Cortex of kidney (tissue), 1 donor: Measurements from ENCODE around the gene MACO1.
"Not testable (repeated sequence)": the region's sequence is repeated elsewhere in the genome, so short reads cannot be mapped to it uniquely, and the experiment has no call there.

Source experiments
- DNase-seq: peaks from one replicate; lab custom pipeline; 2025; lab: John Stamatoyannopoulos, UW

The MACO1 gene

DNA sequence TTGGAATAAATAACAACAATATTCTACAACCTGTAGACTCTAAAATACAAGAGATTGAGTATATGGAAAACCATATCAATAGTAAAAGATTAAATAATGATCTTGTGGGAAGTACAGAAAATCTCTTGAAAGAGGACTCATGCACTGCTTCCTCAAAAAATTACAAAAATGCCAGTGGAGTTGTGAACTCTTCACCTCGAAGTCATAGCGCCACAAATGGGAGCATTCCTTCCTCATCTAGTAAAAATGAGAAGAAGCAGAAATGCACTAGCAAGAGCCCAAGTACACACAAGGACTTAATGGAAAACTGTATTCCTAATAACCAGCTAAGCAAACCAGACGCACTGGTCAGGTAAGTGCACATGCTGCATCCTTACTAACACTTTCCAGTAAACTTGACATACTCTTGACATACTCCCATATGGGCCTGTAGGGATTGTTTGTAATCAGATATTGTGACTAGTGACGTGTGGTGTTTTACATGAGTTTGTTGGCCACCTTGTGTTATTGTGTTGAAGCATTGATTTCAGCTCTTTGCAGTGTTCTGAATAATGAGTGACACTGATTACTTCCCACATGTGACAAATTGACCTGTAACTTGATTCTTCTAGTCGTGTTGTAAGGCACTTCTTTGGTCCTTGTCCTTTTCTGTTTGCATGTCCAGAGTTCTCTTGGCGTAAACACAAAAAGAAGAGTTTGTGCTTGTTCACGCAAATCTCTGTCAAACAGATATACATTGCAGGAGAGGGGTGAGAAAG lies 28.0 kb downstream of the MACO1 start:
- no peak for DNase-seq

DNA sequence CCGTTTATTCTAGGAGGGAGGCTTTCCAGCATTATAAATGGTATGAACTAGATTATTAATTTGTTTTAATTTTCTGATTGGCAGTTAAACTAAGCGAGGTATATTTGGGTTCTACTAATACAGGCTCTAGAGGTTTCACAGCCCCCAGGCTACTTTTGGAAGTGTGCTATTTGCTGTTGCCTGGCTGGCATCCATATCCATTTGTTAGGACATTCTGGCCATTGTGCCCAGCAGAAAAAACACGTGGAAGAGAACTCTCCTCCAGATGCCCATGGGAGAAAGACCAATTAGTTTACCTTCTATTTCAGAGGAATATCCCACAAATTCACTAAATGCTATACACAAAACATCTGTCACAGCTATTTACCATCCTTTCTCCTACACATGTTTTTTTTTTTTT lies 29.3 kb downstream of the MACO1 start:
- DNase-seq = no peak

DNA sequence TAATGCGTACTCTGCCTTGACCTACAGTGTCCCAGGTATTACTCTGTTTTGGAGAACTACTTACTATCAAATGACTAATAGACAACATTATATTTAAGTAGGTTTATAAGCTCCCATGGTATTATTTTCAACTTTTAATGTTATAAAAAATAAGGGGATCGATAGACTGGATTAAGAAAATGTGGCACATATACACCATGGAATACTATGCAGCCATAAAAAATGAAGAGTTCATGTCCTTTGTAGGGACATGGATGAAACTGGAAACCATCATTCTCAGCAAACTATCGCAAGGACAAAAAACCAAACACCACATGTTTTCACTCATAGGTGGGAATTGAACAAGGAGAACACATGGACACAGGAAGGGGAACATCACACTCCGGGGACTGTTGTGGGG lies 30.1 kb downstream of the MACO1 start:
- DNase-seq = not testable (repeated sequence)

DNA sequence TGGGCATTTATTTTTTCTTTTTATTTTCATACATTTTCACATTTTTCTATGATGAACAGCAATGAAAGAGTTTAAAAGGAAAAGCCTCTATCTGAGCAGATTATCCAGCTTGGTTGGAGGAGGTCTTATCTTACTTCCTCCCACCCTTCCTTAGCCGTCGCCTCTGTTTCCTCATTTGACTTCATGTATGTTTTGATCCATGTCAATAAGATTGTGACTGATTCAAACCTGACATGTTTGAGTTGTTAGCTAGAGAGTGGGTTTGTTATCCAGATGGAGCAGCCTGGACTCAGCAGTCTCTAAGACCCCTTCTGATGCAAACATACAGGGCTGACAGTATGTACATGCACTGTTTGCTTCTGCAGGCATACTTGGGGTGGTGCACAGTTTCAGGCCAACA lies 31.2 kb downstream of the MACO1 start:
- no peak for DNase-seq

DNA sequence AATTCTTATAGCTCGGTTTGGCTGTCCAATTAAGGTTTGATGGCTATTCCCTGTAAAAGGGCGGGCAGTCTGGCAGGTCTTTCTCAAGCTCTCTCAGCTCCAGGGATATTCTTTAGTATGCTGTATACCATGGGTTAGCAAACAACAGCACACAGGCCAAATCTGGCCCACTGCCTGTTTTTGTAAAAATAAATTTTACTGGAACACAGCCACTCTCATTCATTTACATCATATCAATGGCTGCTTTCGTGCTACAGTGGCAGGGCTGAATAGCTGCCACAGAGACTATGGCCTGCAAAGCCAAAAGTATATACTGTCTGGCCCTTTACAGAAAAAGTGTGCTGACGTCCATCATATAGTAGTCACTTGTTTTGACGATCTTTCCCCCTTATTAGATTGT lies 32.0 kb downstream of the MACO1 start:
- DNase-seq = no peak

DNA sequence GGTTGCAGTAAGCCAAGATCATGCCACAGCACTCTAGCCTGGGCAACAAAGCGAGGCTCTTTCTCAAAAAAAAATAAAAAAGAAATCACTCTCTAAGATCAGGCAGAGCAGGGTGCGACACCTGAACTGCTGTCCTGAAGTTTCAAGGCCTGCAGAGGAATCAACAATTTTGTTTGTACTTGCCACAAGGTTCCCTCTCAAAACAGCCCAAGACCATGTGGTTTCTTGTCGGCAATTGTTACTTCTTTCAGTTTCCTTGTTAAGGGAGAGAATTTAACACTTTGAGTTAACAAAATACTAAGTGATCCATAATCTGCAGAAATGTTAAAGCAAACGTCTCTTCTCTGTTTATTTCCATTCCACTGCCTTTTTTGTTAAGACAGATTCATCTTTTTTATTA lies 36.5 kb downstream of the MACO1 start:
- no peak for DNase-seq

DNA sequence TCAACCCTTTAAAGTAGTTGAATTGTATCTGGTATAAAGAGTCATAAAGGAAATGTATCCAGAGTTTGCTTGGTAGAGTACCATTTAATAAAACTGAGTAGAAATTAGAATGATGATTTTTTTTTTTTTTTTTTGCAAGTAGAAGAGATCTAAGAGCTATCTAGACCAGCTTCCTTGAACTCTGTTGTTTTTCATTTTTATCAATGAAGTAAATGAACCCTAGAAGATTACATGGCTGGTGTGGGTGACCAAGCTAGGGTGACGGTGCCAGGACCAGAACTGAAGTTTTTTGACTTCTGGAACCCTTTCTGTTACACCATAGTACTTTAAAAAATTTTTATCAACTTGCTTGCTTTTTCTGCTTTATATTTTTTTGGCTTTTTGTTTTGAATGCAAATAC lies 36.9 kb downstream of the MACO1 start:
- no peak for DNase-seq

DNA sequence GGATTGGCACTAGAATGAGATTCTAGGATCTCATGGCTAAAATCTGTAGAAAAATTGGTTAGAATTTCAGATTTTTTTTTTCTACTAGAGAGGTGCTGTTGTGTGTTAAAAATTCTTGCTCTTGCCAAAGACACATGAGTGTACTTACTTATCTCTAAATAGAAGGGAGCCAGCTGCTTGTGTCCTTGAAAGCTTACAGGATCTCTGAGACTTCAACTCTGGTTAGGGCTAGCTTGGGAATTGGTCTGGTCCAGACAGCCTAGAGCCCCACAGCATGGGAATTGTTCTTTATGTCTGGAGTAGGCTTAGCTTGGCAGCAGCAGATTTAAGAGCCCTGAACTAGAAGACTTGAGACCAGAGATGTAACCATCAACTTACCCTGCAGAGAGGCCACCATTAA lies 37.3 kb downstream of the MACO1 start:
- no peak for DNase-seq

DNA sequence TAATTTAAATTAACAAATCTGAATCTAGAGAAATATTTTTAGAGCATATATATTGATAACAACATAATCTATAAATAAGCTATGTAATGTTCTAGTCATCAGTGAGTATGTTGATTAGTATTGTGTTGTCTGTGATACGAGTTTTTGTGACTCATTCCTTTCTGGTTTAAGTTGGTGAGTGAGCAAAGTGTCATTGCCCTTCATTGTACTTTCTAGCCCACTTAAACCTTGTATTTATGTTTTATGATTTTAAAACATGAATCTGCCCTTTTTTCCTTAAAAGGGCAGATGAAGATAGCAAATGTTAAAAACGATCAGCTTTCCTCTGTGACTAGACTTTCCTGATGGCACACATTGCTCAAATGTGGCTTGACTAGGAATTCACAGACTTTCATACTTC lies 38.5 kb downstream of the MACO1 start:
- DNase-seq = no peak

DNA sequence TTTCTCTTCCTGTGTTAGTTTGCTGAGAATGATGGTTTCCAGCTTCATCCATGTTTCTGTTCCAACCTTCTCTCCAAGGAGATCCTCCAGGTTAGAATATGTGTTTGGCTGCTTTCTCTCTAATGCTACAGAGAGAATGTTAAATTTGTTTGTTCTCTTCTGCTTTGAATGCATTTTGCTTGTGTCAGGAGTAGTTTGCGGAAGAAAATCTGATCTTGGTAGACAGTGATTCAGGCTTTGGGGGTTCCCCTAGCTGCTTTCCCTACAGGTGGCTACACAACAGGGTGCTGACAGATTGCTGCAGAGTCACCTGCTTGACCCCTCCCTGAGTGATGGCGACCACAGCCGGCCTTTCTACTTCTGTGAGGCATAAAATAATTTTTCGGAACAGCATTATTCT lies 41.8 kb downstream of the MACO1 start:
- DNase-seq = no peak

DNA sequence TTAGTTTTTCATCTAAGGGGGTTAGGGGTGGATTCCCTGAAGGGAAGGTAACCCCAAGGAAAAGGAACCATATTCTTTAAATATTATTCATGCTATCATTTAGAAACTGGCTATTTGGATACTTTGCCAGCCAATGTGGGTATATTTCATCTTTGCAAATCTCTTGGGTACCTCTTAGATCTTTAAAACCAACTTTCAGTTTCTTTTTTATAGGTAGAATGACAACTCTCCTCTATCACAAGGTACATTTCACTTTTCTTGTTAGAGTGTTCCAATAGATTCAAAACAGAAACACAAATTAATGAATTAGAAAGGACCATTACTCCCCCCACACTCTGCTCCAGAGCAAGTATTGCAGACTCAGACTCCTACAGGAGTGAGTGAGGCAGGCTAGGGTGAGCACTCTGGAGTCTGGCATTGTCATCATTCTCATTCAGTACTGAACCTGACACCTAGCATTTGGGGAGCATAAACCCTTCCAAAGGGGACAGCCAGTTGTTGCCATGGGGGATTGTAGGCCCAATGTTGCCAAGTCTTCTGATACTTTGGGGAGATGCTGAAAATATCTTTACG lies 43.0 kb downstream of the MACO1 start:
- DNase-seq = no peak

DNA sequence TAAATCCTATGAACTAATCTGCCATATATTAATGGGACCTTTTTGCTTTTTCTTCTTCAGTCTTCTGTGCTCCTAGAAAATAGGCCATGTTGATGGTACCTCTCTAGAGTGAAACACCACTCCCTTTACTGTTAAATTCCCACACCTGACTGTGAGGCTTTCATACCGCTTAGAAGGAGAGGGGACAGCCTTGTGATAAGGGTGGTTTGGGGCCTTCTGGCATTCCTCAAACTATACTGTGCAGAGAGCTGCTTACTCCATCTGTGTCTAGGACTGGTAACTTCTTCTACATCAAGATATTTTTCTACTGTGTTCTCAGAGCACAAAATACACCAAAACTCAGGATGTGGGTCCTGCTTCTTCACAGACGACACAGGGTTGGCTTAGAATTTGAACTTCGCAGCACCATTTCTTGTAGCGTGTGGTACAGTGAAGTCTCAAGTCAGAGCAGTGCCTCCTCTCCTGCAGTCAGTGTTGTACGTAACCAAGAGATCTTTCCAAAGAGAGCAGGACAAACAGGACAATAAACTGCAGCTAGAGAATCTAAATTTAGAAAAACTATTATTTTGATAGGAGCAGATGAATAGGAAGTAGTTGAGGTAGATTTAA lies 43.8 kb downstream of the MACO1 start:
- DNase-seq = no peak

DNA sequence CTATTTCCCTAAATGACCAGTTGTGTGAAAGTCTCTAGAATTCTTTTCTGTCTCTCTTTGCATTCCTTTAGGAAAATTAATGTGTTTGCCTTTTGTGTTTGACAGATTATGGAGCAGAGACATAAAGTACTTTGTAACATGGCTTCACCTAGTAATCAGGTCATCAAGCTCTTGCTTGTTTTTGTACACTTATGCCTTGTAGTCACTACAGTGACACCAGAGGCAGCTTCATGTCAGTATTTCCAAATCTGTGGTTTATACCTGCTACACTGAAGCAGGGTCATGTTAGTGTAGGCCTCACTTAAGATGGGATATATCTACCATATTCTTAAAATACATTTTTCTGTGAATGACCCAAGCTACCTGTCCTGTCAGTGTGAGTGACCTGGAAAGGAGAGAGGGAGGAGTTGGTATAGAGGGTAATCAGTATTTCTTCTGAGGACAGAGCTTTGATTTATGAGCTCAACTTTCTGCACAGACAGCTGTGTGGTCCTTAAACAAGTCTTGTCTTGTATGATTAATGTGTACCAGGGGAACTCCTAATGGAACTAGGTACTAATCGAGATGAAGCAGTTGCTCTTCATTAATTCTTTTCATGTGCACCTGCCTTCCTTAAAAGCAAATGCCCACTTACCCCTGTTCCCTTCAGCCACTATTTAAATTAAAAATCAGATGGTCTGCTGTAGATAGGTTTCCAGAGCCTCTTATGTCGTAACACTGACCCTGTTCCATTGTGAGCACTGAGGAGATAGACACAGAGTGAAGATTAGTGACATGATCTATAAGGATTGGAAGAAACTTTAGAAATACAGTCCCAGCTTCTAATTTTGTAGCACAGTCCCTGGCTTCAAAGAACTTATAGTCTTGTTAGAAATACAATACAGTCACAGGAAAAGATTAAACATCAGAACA lies 45.7 kb downstream of the MACO1 start:
- DNase-seq = no peak

DNA sequence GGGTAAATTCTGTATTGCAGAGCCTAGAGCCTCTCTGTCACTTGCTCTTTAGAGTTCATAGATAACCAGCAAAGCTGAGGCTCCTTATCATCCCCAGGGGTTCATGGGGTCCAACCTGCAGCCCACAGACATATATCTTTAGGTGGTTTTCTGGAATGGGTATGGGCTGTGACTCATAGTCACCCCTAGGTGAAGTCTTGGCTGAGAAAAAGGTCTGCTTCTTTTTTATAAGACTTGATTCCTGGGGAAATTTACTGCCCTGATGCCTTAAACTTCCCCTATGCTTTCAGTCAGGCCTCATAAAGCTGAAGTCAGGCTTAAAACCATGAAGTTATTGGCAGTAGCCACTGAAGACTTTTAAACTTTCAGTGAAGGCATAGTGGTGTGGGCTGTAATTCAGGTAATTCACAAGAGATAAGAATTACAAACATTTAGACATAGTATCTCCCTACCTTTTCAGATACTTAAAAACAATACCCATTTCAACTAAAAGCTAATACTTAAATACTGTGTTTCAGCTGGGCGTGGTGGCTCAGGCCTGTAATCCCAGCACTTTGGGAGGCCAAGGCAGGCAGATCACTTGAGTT lies 46.8 kb downstream of the MACO1 start:
- DNase-seq = no peak

DNA sequence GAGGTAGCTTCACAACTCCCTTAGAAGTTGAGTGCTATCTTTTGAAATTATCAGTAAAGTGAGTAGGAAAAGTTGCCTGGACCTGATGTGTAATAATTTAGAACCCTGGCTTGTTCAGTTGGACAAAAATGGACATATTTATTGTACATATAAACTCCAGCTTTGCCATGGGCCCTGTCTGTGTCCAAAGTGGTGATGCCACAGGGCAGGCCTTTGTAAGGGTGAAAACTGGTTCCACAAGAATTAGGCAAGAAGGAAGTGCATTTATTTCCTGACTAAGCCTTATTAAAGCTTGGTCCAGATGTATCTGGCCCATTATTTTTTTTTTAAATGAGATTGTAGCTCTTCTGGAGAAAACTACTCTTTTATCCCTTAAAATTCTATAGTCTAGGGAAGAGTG lies 47.9 kb downstream of the MACO1 start:
- no peak for DNase-seq

DNA sequence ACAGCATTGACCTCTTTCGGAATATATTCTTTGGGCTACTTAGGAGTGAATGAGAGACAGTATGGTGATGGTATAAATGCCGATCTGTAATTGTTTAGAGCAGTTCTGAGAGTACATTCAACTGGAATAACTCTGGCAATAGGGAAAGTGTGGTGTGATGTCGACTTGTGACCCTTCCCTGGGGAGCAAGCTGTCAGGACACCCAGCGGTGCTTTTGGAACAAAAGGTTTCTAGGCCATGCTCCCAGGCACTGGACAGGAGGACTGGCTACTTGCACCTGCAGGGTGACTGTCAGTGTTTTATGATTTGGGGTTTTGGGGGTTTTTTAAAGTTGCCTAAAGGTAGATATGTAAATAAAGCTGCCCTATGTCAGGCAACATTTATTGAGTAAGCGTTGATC lies 50.9 kb downstream of the MACO1 start:
- no peak for DNase-seq

DNA sequence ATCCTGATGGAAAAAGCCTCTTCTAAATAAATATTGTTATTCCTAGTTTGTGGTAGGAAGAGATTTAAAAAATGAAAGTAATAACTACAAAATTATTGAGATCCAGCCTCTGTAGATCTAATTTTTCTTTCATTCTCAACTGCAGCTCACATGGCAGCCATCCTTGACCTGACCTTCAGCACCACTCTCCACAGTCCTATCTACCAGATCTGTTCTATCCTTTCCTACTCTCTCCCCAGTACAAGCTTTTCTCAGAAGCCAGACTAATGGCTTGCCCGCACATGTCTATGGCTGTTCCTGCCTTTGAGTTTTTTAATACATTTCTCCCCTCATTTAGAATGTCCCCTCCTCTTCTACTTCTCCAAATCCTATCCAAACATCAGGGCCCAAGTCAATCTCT lies 51.5 kb downstream of the MACO1 start:
- DNase-seq = no peak

DNA sequence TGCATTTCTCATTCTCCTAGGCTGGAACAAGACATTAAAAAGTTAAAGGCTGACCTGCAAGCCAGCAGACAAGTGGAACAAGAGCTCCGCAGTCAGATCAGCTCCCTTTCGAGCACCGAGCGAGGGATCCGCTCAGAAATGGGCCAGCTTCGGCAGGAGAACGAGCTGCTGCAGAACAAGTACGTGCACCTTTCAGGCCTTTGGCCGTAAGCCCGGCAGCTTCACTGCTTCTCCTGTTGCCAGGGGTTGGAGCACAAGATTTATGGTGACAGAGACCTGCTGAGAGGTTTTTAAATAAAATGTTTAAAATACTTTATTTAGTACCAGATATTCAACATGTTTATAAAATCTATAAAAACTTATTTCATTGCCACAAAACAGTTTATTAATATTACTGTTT lies 53.4 kb downstream of the MACO1 start:
- DNase-seq = no peak

DNA sequence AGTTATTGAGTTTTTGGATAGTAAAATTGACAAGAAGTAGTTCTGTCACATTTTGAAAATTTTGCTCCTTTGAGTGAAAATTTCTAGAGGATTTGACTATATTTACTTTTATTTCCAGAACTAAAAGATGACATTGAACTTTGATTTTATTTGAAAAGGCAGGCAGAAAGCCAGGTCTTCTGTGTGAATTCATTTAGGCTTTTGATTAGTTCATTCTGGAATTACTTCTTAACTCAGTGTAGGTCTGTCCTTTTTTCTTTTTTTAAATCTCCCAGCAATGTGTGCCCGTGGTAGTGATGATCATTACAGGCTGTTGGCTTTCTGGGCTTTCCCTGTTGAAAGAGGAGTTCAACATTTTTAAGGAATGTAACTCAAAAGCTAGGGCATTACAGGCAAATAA lies 53.8 kb downstream of the MACO1 start:
- DNase-seq = no peak

DNA sequence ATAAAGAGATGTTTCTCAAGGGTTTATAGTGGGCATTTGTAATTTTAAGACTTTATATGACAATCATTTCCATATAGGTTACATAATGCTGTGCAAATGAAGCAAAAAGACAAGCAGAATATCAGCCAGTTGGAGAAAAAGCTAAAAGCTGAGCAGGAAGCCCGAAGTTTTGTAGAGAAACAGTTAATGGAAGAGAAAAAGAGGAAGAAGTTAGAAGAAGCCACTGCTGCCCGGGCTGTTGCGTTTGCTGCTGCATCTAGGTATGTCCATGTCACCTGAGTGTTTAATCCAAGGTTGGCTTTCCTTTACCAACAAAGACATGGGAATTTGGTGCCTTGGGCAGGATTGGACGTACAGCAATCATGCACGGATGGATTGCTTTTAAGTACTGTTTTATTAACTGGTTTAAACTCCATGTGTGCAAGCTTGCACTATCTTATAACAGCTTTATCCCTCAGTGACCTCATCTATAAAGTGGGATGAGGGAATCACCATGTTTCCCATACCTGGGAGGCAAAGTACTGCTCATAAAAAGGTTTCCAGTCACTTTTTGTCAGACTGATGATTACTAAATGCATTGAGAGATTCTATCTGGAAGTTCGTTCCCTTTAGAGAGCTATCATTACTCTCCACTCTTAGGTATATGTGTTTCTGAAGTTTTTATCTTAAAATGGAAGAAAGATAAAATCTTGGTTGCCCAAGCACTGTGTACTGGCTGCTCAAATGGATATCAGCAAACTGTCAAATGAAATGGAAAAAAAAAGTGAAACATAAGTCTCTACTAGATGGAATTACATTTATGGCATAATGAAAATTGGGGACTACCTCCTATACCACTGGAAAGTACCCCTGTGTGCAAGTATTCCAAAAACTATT lies 55.1 kb downstream of the MACO1 start:
- no peak for DNase-seq

DNA sequence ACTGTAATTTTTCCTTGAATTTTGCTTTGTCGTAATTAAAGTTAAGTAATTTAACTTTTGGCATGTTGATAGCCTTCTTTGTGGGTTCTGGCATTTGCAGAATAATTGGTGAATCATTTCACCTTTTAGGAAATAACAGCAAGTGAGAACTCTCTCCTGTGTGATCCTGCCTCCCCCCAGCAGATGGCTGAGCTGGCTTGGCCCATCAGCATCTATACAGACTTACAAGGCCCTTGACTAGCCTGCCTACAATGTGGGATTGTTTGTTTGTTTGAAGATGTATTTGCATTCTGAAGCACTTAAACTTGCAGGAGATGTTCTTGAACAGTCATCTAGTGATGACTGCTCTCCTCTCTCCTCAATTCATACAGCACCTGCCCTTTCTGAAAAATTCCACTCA lies 55.9 kb downstream of the MACO1 start:
- DNase-seq = no peak
